Gastrocnemius medialis (tissue), 4 donors: ENCODE results near the gene BRCA2.

Experiments
- POLR2A ChIP-seq, 2 donors: fragments of 450-650 bp; IDR thresholded peaks; one replicate each; pipeline ENCODE4 v1.6.1; 2017; ENCODE audit warnings: antibody characterized with exemption in 2 of 2, mild to moderate bottlenecking in 2 of 2, moderate library complexity in 2 of 2
- TF ChIP-seq, protein P1 (sequence below), 5 experiments: fragments of 450-650 bp in 3 of 5; fragments of 200-600 bp in 2 of 5; sonication (generic) in 2 of 5; IDR thresholded peaks in 4 of 5; conservative IDR thresholded peaks in 1 of 5; 1 replicate in 4 of 5; 2 replicates in 1 of 5; pipeline ENCODE4 v1.5.1; 2016 to 2019; ENCODE audit warnings: antibody characterized with exemption in 5 of 5, mild to moderate bottlenecking in 3 of 5, moderate library complexity in 3 of 5

DNA sequence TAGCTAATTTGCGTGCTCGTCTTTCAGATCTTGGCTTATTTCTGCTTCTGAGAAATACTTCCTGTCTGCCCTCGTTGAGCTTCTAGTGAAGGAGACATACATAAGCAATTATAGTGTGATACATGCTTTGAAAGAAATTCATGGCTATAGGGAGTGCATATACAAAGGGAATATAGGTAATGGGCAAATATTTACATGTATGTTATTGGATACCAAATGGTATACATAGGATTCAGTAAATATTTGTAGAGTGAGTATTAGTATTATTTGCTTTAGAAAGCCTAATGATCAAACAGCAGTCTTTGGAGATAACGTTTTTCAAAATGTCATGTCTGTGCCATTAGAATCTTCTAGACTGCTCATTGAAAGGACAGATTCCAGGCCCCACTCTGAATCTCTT is 5.2 kb downstream of the BRCA2 start:
- TF ChIP-seq, protein P1, sequence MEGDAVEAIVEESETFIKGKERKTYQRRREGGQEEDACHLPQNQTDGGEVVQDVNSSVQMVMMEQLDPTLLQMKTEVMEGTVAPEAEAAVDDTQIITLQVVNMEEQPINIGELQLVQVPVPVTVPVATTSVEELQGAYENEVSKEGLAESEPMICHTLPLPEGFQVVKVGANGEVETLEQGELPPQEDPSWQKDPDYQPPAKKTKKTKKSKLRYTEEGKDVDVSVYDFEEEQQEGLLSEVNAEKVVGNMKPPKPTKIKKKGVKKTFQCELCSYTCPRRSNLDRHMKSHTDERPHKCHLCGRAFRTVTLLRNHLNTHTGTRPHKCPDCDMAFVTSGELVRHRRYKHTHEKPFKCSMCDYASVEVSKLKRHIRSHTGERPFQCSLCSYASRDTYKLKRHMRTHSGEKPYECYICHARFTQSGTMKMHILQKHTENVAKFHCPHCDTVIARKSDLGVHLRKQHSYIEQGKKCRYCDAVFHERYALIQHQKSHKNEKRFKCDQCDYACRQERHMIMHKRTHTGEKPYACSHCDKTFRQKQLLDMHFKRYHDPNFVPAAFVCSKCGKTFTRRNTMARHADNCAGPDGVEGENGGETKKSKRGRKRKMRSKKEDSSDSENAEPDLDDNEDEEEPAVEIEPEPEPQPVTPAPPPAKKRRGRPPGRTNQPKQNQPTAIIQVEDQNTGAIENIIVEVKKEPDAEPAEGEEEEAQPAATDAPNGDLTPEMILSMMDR (IDR thresholded peaks at IDR 0.05 in 4 of 5, conservative IDR thresholded peaks at IDR 0.05 in 1 of 5), result no peak
- no peak for TF ChIP-seq POLR2A (IDR thresholded peaks at IDR 0.05)
